Middle frontal gyrus (tissue), 1 donor: Measurements from ENCODE around the gene UBE2Q1.

Experiments
- DNase-seq: peaks from one replicate; pipeline ENCODE4 v3.0.0-alpha.2; 2015; ENCODE audit warnings: low spot score; ENCODE audit errors: extremely low spot score

Gene UBE2Q1

GRCh38 chr1:154512760-154513159, 45.7 kb downstream of the UBE2Q1 start:
- no peak for DNase-seq

- DNase-seq, result no peak
Observed at GRCh38 chr1:154503898-154504297, 54.6 kb downstream of the UBE2Q1 start.

GRCh38 chr1:154502744-154503115, 55.7 kb downstream of the UBE2Q1 start:
- DNase-seq, result no peak

GRCh38 chr1:154502066-154502743, 56.3 kb downstream of the UBE2Q1 start, which contains the start of the genes SHE and TDRD10:
TSS of gene SHE (minus strand) at chr1:154502412. CDS start at chr1:154502026, 386 bp downstream.
TSS of gene TDRD10 (plus strand) at chr1:154502219. CDS start at chr1:154506904, 4,685 bp downstream.
- DNase-seq, result no peak

GRCh38 chr1:154501423-154502065, 56.9 kb downstream of the UBE2Q1 start:
- no peak for DNase-seq

- DNase-seq, result no peak
Observed at GRCh38 chr1:154500533-154500932, 57.9 kb downstream of the UBE2Q1 start.

GRCh38 chr1:154499446-154499845, 59.0 kb downstream of the UBE2Q1 start:
- no peak for DNase-seq
